ENCODE results near the gene CHKB.
"Not testable (repeated sequence)": the region's sequence is repeated elsewhere in the genome, so short reads cannot be mapped to it uniquely, and the experiment has no call there.

The CHKB gene, protein sequence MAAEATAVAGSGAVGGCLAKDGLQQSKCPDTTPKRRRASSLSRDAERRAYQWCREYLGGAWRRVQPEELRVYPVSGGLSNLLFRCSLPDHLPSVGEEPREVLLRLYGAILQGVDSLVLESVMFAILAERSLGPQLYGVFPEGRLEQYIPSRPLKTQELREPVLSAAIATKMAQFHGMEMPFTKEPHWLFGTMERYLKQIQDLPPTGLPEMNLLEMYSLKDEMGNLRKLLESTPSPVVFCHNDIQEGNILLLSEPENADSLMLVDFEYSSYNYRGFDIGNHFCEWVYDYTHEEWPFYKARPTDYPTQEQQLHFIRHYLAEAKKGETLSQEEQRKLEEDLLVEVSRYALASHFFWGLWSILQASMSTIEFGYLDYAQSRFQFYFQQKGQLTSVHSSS

GRCh38 chr22:50582493-50583293, at the start of gene CHKB:
CHKB (minus strand) TSS chr22:50582849; CDS start chr22:50582781, 68 bp downstream.
- peak; percentile 81 for DNase-seq

DNA sequence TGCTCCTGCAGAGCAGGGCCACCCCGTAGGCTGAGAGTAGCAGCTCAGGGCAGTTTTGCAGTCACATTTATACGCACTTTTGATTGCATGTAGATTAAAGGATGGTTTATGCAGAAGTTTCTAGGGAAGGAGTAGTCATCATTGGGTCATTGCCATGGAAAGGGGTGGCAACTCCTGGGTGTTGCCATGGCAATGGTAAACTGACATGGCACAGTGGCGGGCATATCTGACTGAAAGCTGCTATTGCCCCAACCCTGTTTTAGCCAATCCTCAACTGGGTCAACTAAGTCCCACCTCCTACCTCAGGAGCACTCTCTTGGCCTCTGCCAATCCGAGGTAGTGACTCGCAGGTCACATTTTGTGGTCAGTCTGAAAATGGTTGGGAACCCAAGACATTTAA, 47.7 kb upstream of the CHKB start:
- no peak for DNase-seq

DNA sequence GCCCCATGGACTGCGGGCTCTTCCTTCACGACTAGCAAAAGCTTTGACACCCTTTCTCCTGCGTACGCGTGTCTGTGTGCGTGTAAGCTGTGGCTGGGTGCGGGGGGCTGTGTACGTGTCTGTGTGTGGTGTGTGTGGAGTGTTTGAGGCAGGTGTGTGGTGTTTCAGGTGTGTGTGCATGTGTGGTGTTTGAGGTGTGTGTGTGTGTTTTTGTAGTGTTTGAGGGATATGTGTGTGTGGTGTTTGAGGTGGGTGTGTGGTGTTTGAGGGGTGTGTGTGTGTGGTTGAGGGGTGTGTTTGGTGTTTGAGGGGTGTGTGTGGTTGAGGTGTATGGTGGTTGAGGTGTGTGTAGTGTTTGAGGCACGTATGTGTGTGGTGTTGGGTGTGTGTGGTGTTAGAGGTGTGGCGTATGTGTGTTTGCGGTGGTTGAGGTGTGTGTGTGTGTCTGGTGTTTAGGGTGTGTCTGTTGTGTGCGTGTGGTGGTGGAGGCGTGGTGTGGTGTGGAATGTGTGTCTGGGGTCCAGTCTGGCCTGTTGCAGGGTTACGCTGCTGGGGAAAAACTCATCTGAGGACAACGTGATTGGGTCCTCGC, 46.0 kb upstream of the CHKB start:
- DNase-seq, result no peak

- DNase-seq, result peak; percentile 17
Observed at GRCh38 chr22:50627642-50628542, 45.2 kb upstream of the CHKB start, which contains the start of gene ARSA. ARSA (minus strand) TSS chr22:50628152; CDS start chr22:50627779, 373 bp downstream.

GRCh38 chr22:50626850-50627641, 44.4 kb upstream of the CHKB start:
- no peak for DNase-seq

DNA sequence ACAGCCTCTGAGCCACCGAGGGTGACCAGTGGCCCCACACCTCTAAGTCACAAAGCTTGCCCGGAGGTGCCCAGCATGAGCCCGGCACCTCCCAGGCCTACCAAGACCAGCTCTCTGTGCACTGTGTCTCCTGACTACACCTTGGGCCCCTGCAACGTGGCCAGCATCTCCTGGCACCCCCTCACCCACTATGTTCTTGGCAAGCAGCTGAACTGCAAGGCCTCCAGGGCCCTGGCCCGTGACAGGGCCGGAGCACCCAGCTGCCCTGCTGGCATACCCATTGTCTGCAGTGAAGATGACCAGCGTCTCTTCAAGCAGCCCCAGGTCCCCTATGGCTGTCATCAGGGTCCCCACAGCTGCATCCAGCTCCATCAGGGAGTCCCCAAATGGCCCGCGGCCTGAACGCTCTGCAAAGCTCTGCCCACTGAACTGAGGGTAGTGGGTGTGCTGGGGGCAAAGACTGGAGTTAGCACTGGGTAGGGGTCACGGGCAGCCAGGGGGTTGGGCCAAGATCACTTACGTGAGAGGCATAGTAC, 43.7 kb upstream of the CHKB start:
- DNase-seq, result no peak

DNA sequence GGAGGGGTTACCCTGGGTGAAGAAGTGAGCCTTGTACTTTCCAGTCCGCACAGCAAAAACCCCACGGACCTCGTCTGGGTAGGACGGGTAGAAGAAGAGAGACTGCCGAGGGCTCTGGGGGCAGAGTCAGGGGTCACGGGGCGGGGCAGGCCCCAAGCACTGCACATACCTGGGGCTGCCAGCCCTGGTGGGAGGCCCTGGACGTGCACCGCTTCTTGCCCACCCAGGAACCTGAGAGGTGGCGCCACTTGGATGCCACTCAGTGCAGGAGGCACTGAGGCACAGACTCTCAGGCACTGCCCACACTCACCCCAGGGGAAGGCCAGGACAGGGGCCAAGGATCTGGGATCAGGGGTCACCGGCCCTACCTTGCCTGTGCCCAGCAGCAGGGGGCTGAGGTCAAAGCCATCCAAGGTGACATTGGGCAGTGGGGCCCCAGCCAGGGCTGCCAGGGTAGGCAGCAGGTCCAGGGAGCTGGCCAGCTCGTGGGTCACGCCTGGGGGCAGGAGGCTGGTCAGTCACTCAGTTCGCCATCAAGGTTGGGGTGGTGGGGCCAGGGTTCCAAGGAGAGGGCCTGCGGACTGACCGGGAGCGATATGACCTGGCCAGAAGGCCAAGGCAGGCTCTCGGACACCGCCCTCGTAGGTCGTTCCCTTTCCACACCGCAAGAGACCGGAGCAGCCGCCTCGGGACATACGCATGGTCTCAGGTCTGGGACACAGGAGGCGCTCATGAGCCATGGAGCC, 43.1 kb upstream of the CHKB start:
- DNase-seq, result no peak

DNA sequence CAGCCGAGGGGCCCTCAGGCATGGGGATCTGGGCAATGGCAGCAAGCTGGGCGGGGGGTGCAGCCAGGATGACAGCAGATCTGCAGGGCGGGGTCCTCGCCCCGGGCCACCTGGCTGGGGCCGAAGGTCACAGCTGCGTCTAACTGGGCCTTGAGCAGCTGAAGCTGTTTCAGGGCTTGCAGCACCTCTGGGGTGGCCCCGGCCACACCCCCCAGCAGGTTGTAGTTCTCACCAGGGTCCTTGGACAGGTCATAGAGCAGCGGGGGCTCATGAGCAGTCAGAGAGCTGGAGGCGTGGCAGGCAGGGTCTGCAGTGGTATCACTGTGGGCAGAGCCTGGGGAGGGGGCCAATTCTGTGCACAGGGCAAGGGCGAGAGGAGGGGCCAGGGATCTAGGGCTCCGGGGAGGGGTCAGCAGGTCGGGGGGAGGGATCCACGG, 42.5 kb upstream of the CHKB start:
- DNase-seq, result no peak

GRCh38 chr22:50624347-50625130, 41.9 kb upstream of the CHKB start:
- DNase-seq, result no peak

- no peak for DNase-seq
Observed at GRCh38 chr22:50622723-50623327, 40.2 kb upstream of the CHKB start.

DNA sequence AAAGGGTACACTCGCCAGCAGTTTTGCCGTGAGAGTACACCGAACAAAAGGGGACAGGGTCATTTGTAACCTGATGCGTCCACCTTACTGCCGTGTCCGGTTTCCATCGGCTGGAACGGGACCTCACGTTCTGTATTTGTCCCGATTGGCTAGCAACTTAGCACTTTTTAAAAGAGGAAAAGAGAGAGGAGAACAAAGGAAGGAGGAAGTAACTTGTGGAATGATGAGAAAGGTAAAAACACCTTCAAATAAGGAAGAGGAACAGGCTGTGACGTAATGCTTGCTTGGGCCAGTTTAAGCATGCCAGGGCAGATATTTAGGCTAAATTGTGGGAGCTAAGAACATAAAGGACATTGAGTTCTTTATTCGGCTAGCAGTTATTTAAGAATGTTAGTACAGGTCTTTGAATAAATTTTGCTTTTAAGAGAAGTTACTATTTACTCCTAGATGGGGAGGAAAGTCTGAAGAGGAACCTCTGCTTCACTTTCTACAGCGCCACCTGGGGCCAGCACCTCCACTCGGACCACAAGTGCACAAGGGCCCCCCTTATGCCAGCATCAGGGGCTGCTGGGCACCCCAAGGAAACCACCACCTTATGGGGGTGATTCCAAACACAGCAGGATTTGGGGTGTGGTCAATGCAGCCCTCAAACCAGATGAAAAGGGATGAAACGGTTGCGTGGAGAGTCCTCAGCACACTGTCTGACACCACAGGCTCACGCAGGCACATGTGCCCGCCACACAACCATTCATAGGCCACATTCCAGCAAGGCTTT, 39.5 kb upstream of the CHKB start:
- no peak for DNase-seq

GRCh38 chr22:50621356-50621880, 38.8 kb upstream of the CHKB start:
- DNase-seq, result no peak

- DNase-seq, result peak; percentile 23
Observed at GRCh38 chr22:50620593-50621355, 38.1 kb upstream of the CHKB start.

- not testable (repeated sequence) for DNase-seq
Observed at GRCh38 chr22:50614296-50614695, 31.6 kb upstream of the CHKB start.

DNA sequence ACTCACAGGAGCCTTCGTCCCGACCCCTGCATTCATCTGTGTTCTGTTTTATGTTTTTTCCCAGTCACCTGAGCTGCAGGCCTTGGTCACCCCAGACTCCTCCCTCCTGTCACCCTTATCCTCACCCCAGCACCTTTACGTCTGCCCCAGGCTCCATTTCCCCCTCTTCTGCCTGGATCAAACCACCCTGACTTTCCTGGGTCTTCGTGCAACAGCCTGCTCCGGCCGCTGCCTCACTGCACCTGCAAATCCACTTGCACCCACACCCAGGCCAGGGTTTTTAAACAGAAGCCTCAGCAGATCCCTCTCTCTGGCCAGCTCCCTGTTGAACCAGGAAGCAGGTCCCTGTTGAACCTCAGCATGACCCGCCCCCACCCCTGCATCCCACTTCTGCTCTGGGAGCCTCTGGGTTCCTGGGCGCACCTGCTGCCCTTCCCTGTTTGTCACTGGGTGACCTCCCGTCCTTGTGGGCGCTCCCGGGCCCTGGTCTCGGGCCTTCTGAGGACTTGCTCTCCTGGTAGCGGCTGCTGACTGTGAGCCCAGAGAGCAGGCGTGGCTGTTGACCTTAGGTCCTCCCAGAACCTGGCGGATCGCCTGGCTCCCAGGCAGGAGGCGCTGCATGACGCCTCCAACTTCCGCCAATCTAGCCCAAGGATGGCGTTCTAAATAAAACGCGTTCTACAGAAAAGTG, 30.8 kb upstream of the CHKB start:
- no peak for DNase-seq

- no peak for DNase-seq
Observed at GRCh38 chr22:50612528-50613221, 30.0 kb upstream of the CHKB start.

Measured in NCI-H1092 treated with DMSO at 0.1 percent for 48 hours (cell line).